Gastroesophageal sphincter (tissue), 4 donors: ENCODE data around the gene C2CD2. TPM values are rescaled to one million over a fixed set of nuclear protein-coding genes. Genes with fewer than 3 reads are reported as not detected.

Experiments used
- ATAC-seq: fragments of 150-250 bp; one replicate; pipeline ENCODE4 v1.9.1; 2016; ENCODE audit warnings: mild to moderate bottlenecking, moderate library complexity
- H3K27ac ChIP-seq, 4 donors: fragments of 200-600 bp; sonication (generic) in 3 of 4; 1 replicate in 3 of 4; 2 replicates in 1 of 4; pipeline ENCODE4 v1.5.1; 2016 to 2019
- H3K27me3 ChIP-seq: fragments of 200-600 bp; sonication (generic); one replicate; pipeline ENCODE4 v1.5.1; 2019
- H3K36me3 ChIP-seq, 2 donors: fragments of 200-600 bp; sonication (generic); one replicate each; pipeline ENCODE4 v1.5.1; 2019; ENCODE audit warnings: control low read depth in 1 of 2
- H3K4me1 ChIP-seq, 3 donors: fragments of 200-600 bp; sonication (generic); 1 replicate in 2 of 3; 2 replicates in 1 of 3; pipeline ENCODE4 v1.5.1; 2016 to 2019; ENCODE audit warnings: control low read depth in 2 of 3
- H3K4me3 ChIP-seq, 2 donors: fragments of 200-600 bp; sonication (generic); one replicate each; pipeline ENCODE4 v1.5.1; 2019; ENCODE audit warnings: mild to moderate bottlenecking in 1 of 2, moderate library complexity in 1 of 2
- H3K9me3 ChIP-seq, 3 donors: fragments of 200-600 bp; sonication (generic); one replicate each; pipeline ENCODE4 v1.5.1; 2017 to 2019; ENCODE audit warnings: control low read depth in 2 of 3
- EP300 ChIP-seq: sonication (generic); formaldehyde crosslinking; IDR thresholded peaks from one replicate; pipeline ENCODE4 v1.6.1; 2017; ENCODE audit warnings: antibody characterized with exemption, mild to moderate bottlenecking
- POLR2A ChIP-seq, 2 donors: fragments of 450-650 bp; IDR thresholded peaks; one replicate each; pipeline ENCODE4 v1.6.1; 2017; ENCODE audit warnings: antibody characterized with exemption in 2 of 2, mild to moderate bottlenecking in 2 of 2, moderate library complexity in 1 of 2
- POLR2AphosphoS5 ChIP-seq: sonication (generic); formaldehyde crosslinking; IDR thresholded peaks from one replicate; pipeline ENCODE4 v1.6.1; 2017; ENCODE audit warnings: antibody characterized with exemption
- WGBS, 2 donors: methylation state at CpG; one replicate each; pipeline ENCODE4 v1.1.5; 2018; ENCODE audit warnings: low coverage in 1 of 2; 5-methylcytosine and 5-hydroxymethylcytosine counted together
- total RNA-seq, 4 donors: library from RNA; depleted of rRNA; stranded (reverse); fragments of >200 nt; gene quantifications; one replicate each; pipeline ENCODE4 v1.1.0, GENCODE V29; 2016
- TF ChIP-seq, protein P1 (sequence below), 4 experiments: fragments of 200-600 bp in 2 of 4; fragments of 450-650 bp in 2 of 4; sonication (generic) in 1 of 4; IDR thresholded peaks; one replicate each; pipeline ENCODE4 v1.5.1; 2017 to 2019; ENCODE audit warnings: antibody characterized with exemption in 4 of 4, mild to moderate bottlenecking in 2 of 4, moderate library complexity in 2 of 4

The C2CD2 gene
- total RNA-seq, 4 donors from 2014 or later = 15.6 to 38.9 (median 18.7) TPM

GRCh38 chr21:41871293-41872030 is 82.4 kb downstream of the C2CD2 start:
- ATAC-seq = no peak
- Histone ChIP-seq H3K27me3 (no peaks in the 10 kb centered on the region), H3K4me1 (peaks cover 0 to 5% (median 0%) of the 10 kb centered on the region in 3 donors), H3K36me3 (peaks cover 0 to 7% of the 10 kb centered on the region in 2 donors), H3K9me3 (no peaks in the 10 kb centered on the region), H3K27ac (no peak overlapping the region), H3K4me3 (no peak overlapping the region)
- WGBS, 2 donors = 81 to 98% methylated on average over 6 to 7 of the region's 15 CpGs
- no peak for TF ChIP-seq POLR2A (IDR thresholded peaks at IDR 0.05)
- TF ChIP-seq, protein P1, sequence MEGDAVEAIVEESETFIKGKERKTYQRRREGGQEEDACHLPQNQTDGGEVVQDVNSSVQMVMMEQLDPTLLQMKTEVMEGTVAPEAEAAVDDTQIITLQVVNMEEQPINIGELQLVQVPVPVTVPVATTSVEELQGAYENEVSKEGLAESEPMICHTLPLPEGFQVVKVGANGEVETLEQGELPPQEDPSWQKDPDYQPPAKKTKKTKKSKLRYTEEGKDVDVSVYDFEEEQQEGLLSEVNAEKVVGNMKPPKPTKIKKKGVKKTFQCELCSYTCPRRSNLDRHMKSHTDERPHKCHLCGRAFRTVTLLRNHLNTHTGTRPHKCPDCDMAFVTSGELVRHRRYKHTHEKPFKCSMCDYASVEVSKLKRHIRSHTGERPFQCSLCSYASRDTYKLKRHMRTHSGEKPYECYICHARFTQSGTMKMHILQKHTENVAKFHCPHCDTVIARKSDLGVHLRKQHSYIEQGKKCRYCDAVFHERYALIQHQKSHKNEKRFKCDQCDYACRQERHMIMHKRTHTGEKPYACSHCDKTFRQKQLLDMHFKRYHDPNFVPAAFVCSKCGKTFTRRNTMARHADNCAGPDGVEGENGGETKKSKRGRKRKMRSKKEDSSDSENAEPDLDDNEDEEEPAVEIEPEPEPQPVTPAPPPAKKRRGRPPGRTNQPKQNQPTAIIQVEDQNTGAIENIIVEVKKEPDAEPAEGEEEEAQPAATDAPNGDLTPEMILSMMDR (IDR thresholded peaks at IDR 0.05) = no peak
- TF ChIP-seq POLR2AphosphoS5 = no peak
- TF ChIP-seq EP300 = no peak

DNA sequence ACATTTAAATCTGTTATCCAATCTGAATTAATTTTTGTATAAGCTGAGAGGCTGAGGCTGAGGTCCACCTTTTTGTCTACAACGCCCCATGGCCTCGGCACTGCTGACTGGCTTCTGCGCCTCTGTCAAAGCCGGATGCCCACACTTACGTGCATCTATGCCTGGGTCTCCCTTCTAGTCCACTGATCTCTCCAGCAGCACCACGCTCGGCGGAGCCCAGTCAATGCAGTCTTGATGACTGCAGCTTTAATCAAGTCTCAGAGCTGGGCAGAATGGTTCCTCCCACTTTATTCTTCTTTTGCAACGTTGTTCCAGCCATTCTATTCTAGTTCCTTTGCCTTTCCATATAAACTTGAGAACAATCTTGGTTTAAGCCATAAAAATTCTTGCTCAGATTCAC is 84.0 kb downstream of the C2CD2 start:
- no peak overlapping the region for H3K27ac ChIP-seq
- no peaks in the 10 kb centered on the region for H3K27me3 ChIP-seq
- peaks cover 0 to 7% of the 10 kb centered on the region in 2 donors for H3K36me3 ChIP-seq
- no peak overlapping the region for H3K4me3 ChIP-seq
- no peak for TF ChIP-seq POLR2A (IDR thresholded peaks at IDR 0.05)
- TF ChIP-seq, protein P1 (IDR thresholded peaks at IDR 0.05) = no peak
- TF ChIP-seq EP300 = no peak
- no peak for TF ChIP-seq POLR2AphosphoS5
- no peak for ATAC-seq
- WGBS, 2 donors = 90 to 92% methylated on average over 8 to 9 of the region's 9 CpGs
- no peaks in the 10 kb centered on the region for H3K4me1 ChIP-seq
- no peaks in the 10 kb centered on the region for H3K9me3 ChIP-seq

DNA sequence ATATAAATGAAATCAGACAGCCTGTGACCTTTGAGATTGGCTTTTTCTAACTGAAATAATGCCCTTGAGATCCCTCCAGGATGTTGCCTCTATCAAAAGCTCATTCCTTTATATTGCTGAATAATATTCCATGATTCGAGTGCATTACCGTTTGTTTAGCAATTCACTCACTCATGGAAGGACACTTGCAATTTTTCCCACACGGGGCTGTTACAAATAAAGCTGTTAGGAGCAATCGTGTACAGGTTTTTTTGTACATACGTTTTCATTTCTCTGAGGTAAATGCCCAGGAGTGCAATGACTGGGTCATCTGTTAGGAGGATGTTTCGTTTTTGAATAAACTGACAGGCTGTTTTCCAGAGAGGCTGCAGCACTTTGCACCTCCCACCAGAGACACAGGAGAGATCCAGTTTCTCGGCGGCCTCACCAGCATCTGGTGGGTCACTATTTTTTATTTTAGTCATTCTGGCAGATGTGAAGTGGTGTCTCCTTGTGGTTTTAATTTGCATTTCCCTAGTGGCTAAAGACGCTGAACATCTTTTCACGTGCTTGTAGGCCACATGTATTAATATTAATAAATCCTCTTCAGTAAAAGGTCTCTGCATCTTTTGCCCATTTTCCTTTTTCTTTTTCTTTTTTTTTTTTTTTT is 85.6 kb downstream of the C2CD2 start:
- no peak for ATAC-seq
- Histone ChIP-seq H3K27me3 (no peaks in the 10 kb centered on the region), H3K9me3 (no peaks in the 10 kb centered on the region), H3K36me3 (peaks cover 0 to 5% of the 10 kb centered on the region in 2 donors), H3K4me3 (no peak overlapping the region), H3K27ac (no peak overlapping the region), H3K4me1 (peaks cover 0 to 6% (median 0%) of the 10 kb centered on the region in 3 donors)
- TF ChIP-seq POLR2AphosphoS5 (no peak), EP300 (no peak), POLR2A (IDR thresholded peaks at IDR 0.05) (no peak)
- TF ChIP-seq, protein P1 (IDR thresholded peaks at IDR 0.05) = no peak
- WGBS, 2 donors = 49 to 76% methylated on average over 4 to 10 of the region's 10 CpGs

GRCh38 chr21:41867313-41867712 is 86.5 kb downstream of the C2CD2 start:
- H3K4me3 ChIP-seq = no peak overlapping the region
- H3K4me1 ChIP-seq = peaks cover 0 to 8% (median 0%) of the 10 kb centered on the region in 3 donors
- H3K9me3 ChIP-seq = no peaks in the 10 kb centered on the region
- ATAC-seq = no peak
- no peaks in the 10 kb centered on the region for H3K27me3 ChIP-seq
- H3K27ac ChIP-seq = no peak overlapping the region
- no peaks in the 10 kb centered on the region for H3K36me3 ChIP-seq
- TF ChIP-seq, protein P1 (IDR thresholded peaks at IDR 0.05) = no peak
- TF ChIP-seq POLR2AphosphoS5 (no peak), EP300 (no peak), POLR2A (IDR thresholded peaks at IDR 0.05) (no peak)
- 60 to 95% methylated on average over 1 to 8 of the region's 8 CpGs for WGBS, 2 donors
